HFF-Myc (cell line): Measurements from ENCODE around the gene LCP2.

Experiments used
- DNase-seq: peaks from one replicate; pipeline ENCODE4 v3.0.0-alpha.2; 2011; ENCODE audit warnings: low read depth; ENCODE audit errors: extremely low read depth
- H3K4me3 ChIP-seq: replicated peaks from 2 replicates; pipeline ENCODE4 v1.5.1; 2011; ENCODE audit warnings: low read depth, mild to moderate bottlenecking, control low read depth, low read length
- TF ChIP-seq, protein P1 (sequence below): IDR thresholded peaks from 2 replicates; pipeline ENCODE4 v1.5.1; 2012; ENCODE audit warnings: mild to moderate bottlenecking, low read depth, low read length, control low read depth; ENCODE audit errors: missing control alignments

The LCP2 gene

DNA sequence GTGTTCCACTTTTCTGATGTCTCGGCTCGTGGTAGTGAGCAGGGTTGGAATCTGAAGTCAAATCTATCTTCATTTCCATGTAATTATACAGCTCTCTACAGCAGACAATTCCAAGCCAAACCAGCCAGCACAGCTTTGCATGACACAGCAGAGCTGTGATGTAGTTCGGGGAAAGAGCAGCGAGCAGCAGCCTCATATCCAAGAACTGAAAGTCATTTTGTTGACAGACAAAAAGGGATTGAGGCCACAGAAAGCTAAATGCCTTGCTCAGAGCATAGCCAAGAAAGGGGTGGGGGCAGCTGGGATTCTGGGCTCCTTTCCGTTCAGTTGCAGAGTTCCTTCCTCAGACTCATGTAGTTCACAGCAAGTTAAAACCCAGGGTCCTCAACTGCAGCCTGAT lies 32.1 kb downstream of the LCP2 start:
- no peak for DNase-seq
- TF ChIP-seq, protein P1, sequence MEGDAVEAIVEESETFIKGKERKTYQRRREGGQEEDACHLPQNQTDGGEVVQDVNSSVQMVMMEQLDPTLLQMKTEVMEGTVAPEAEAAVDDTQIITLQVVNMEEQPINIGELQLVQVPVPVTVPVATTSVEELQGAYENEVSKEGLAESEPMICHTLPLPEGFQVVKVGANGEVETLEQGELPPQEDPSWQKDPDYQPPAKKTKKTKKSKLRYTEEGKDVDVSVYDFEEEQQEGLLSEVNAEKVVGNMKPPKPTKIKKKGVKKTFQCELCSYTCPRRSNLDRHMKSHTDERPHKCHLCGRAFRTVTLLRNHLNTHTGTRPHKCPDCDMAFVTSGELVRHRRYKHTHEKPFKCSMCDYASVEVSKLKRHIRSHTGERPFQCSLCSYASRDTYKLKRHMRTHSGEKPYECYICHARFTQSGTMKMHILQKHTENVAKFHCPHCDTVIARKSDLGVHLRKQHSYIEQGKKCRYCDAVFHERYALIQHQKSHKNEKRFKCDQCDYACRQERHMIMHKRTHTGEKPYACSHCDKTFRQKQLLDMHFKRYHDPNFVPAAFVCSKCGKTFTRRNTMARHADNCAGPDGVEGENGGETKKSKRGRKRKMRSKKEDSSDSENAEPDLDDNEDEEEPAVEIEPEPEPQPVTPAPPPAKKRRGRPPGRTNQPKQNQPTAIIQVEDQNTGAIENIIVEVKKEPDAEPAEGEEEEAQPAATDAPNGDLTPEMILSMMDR: no peak
- no peak overlapping the region for H3K4me3 ChIP-seq

DNA sequence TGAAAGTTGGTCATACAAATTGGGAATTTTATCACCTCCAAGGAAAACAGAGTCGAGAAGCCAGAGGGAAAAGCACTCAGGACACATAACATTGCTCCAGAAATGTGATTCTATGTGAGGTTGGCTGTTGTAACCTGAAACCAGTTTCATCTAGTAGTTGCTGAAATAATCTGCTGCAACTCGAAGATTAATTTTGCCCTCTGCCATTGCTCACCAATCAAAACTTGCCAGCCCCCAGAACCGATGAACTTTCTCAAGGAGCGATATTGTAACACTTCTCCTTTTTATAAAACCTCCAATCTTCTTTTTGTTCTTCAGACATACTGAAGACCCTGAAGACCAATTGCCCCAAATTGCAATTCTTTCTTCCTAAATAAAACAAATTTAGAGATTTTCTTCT lies 33.7 kb downstream of the LCP2 start:
- TF ChIP-seq, protein P1: no peak
- H3K4me3 ChIP-seq: no peak overlapping the region
- DNase-seq: no peak

DNA sequence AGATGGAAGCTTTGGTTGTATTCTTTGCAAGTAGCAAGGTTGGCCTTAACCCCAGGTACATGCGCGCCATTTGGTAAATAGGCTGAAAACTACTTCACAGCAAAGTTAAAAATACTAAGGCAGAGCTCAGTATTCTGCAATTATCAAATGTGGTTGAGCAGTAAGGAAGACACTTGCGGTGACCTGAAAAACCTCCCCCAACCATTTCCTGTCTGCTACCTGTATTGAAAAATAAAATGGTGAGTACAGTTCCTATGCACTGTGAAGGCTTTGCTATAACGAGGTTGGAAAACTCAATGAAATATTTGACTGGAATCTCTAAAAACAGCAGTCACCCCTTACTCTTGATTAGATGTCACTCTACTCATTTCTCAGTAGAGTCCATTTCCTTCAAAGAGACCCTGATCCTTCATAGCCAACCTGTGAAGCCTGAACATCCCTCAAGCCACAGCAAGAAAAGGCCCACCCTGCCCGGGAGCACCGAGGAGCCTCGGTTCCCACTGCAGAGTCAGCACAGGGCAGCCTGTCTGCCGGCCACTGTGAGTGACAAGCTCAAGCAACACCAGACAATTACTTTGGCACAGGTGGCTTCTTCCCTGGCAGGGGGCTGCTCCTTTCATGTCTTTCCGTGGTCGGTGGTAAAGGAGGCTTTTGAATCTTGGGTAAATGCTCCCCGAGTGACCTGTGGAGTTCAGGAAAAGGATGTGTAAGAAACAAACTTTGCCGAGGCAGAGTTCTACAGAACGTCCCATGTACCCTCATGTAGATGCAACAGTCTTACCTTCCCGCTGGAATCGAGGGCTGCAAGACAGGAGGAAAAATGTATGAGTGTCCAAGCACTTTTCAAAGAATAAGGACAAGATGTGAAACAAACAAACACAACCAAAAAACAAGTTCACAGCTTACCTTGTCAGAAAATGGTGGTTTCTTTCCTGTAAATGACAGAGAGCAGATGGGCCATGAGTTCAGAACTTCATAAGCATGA lies 35.2 kb downstream of the LCP2 start:
- TF ChIP-seq, protein P1: no peak
- DNase-seq: no peak
- no peak overlapping the region for H3K4me3 ChIP-seq

DNA sequence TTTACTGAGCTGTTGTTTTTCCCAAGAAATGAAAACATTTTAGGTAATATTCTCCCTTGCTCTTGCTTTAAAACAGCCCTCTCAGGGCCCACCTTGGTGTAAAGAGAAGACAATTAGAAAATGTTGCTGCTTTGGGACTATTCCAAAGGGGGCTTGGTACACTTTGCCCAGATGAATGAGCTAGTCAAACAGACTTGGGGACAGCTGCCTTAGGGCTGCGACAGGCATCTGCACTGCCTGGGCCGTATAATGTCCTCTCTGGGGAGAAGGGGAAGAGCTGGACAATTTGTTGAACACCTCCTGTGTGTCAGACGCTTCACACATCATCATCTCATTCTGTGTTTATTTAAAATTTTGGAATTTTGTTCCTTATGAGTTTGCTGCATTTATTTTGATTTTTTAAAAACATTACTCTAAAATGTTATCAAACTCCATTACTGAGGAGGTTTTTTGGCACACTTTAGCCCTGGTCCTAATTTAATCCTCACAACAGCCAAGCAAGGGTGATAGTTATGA lies 36.0 kb downstream of the LCP2 start:
- no peak overlapping the region for H3K4me3 ChIP-seq
- TF ChIP-seq, protein P1: no peak
- no peak for DNase-seq

DNA sequence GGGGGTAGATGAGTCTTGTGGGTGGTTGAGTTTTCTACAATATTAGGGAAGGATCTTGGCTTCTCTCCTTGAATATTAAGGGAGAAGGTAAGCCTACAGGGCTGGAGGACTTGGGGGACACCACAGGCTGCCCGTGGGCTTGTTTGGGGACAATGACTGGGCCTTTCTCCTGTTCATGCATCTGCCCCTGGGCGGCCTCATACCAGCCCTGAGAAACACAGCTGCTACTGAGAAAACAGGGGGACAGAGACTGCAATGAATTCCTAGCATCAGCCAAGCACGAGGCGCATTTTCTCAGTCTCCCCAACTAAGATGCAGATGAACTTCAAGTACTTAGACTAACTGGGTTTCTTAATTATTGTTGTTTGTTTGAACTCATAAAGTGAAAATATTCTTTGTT lies 40.2 kb downstream of the LCP2 start:
- TF ChIP-seq, protein P1: no peak
- no peak for DNase-seq
- no peak overlapping the region for H3K4me3 ChIP-seq

DNA sequence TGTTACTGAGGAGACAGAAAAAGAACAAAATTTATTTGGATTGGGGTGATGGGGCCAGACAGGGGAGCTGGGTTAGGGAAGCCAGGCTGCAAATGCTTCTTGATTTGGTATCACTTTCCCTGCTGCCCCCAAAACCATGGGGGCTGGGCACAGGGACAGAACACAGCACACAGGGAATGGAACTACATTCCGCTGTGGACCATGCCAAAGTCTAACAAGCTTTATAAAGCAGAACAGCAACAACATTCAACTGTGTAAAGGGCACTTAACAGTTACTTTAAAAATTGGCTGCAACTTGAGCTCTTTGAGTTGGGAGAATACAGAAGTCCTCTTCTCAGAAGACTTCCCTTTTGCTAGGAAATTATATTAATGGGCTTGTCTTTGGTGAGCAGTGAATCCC lies 41.0 kb downstream of the LCP2 start:
- TF ChIP-seq, protein P1: no peak
- H3K4me3 ChIP-seq: no peak overlapping the region
- DNase-seq: no peak
